ENCODE data around the gene CTIF.

Gene CTIF

GRCh38 chr18:48602759-48603390, 64.0 kb downstream of the CTIF start:
- no peak for DNase-seq (ENCODE audit: low read depth)

- DNase-seq (ENCODE audit: low read depth), result no peak
These were observed 66.6 kb downstream of the CTIF start for GRCh38 chr18:48605408-48605845.

GRCh38 chr18:48607056-48607984, 68.5 kb downstream of the CTIF start:
- no peak for DNase-seq (ENCODE audit: low read depth)

- DNase-seq (ENCODE audit: low read depth), result no peak
These were observed 69.8 kb downstream of the CTIF start for GRCh38 chr18:48608581-48608980.

GRCh38 chr18:48609114-48609513, 70.3 kb downstream of the CTIF start:
- DNase-seq (ENCODE audit: low read depth), result no peak

GRCh38 chr18:48609820-48610815, 71.3 kb downstream of the CTIF start:
- DNase-seq (ENCODE audit: low read depth), result no peak

- no peak for DNase-seq (ENCODE audit: low read depth)
These were observed 72.4 kb downstream of the CTIF start for GRCh38 chr18:48611203-48611602.

GRCh38 chr18:48611785-48612480, 73.1 kb downstream of the CTIF start:
- no peak for DNase-seq (ENCODE audit: low read depth)

- DNase-seq (ENCODE audit: low read depth), result no peak
These were observed 73.7 kb downstream of the CTIF start for GRCh38 chr18:48612511-48612910.

- DNase-seq (ENCODE audit: low read depth), result no peak
These were observed 74.1 kb downstream of the CTIF start for GRCh38 chr18:48612917-48613316.

- DNase-seq (ENCODE audit: low read depth), result no peak
These were observed 75.0 kb downstream of the CTIF start for GRCh38 chr18:48613589-48614404.

GRCh38 chr18:48615566-48616401, 77.0 kb downstream of the CTIF start:
- DNase-seq (ENCODE audit: low read depth), result no peak

GRCh38 chr18:48616484-48617255, 77.8 kb downstream of the CTIF start:
- DNase-seq (ENCODE audit: low read depth), result no peak

- DNase-seq (ENCODE audit: low read depth), result no peak
These were observed 79.1 kb downstream of the CTIF start for GRCh38 chr18:48617844-48618497.

GRCh38 chr18:48619016-48619415, 80.2 kb downstream of the CTIF start:
- no peak for DNase-seq (ENCODE audit: low read depth)

GRCh38 chr18:48619501-48619900, 80.7 kb downstream of the CTIF start:
- DNase-seq (ENCODE audit: low read depth), result no peak

- DNase-seq (ENCODE audit: low read depth), result no peak
These were observed 81.2 kb downstream of the CTIF start for GRCh38 chr18:48620071-48620470.

GRCh38 chr18:48621240-48621639, 82.4 kb downstream of the CTIF start:
- no peak for DNase-seq (ENCODE audit: low read depth)
